GM19328 (cell line): Measurements from ENCODE around the gene NFIC.

ENCODE experiments used
- ATAC-seq: cut with Tn5 transposase; IDR thresholded peaks from one replicate; pipeline ENCODE4 v1.9.1; 2021; ENCODE audit warnings: mild to moderate bottlenecking, moderate library complexity; ENCODE audit not compliant: unreplicated experiment

NFIC gene

DNA sequence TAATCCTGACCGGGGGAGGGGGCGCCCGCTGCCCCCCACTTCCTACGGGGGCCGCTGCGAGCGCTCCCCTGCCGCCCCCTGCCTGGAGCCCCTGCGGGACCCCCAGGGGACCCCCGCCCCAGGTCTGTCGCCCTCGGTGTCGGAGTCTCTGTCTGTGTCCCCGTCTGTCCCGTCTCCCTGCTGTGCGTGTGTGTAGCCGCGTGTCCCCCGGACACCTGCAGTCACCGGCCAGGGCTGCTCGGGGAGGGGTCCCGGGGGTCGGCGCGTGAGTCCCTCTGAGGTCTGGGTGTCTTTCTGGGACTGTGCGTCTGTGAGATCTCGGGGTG, 7.7 kb upstream of the NFIC start:
- ATAC-seq = no peak

DNA sequence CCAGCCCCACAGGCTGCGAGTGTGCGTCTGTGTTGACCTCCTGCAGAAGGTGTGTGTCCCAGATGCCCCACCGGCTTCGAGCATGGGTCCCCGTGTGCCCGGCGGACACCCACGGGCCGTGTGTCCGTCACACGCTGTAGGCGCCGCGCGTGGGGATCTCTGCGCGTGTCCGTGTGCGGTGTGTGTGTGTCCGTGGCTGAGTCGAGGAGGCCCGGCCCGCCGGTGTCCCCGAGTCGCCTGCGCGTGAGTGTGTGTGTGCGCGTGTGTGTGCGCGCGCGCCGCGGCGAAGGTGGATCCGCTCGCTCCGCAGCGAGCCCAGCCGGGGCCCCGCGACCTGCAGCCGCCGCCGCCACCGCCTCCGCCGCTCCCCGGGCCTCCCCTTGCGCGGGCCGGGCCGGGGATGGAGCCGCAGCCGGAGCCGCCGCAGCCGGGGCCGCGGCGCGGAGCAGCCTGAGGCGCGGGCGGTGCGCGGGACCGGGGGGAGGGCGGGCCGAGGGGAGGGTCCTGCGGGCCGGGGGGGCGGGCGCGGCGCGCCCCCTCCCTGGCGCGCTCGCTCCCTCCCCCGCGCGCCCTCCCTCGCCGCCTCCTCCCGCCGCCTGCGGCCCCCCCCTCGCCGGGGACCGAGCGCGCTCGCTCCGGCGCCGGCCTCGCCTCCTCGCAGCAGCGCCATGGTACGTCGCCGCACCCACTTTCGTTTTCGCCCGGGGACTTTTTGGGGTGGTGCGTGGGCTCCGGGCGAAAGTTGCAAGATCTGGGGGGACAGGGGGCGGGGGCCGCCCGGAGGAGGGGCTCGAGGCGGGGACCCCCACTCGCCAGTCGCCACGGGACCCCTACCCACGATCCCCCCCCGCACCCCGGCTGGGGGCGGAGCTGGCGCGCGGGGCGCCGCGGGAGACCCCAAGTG, 7.1 kb upstream of the NFIC start:
- no peak for ATAC-seq

DNA sequence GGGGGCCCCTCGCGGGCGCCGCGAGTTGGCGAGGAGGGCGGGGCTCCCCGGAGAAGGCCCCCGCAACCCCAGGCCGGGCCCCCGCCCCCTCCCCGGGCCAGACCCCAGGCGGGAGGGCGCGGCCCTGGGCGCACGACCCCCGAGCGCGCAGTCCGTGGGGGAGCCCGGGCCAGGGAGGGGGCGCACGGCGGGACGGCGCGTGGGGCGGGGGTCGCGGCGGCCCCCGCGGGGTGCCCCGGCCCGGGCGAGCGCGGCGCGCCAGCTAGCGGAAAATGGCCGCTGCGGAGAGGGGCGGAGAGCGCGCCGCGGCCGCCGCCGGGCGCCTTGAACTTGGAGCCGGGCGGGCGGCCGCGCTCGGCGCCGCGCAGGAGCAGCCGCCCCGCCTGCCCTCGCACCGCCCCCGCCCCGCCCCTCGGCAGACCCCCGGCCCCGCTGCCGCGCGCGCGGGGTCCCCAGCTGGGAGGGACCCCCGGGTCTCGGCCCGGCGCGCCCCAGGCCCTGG, 6.4 kb upstream of the NFIC start:
- ATAC-seq = no peak

DNA sequence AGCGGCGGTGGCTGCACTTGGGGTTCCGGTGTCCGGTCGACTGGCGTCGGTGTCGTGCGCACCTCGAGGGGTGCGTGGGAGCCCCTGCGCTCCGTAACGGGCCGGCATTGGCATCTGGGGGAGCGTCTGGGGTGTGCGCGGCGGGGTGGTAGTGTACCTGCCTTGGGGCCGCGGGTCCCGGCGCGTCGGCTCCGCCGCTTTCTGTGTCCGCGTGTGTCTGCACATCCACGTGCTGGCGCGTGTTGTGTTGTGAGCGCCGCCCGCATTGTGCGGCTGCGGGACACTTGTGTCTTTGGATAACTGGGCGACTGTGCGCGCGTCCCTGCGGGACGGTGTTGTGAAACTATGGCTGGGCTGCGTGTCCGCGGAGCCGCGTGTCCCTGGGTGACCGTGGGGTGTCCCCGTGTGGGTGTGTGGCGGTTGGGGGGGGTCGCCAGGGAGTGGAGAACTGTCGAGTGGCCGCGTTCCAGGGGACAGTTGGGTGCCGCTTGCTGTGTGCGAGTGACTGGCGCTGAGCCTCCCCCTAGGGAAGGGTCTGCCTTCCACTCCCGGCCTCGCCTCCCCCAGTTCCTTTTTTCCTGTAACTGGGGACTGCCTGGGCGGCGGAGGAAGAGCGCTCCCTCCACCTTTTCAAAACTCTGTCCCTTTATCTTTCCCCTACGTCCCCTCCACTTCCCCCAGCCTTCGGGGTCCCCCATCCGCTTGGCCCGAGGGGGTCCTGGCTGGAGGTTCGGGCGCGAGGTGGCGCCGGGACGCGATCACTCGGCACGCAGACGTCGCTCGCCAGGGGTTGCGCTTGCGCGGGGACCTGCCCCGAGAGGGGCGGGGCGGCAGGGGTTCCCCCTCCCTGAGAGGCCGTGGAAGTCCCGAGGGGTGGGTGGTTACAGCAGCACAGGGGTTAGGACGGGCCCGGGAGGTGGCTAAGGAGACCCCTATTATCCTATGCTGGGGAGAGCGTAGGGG, 5.7 kb upstream of the NFIC start:
- no peak for ATAC-seq

DNA sequence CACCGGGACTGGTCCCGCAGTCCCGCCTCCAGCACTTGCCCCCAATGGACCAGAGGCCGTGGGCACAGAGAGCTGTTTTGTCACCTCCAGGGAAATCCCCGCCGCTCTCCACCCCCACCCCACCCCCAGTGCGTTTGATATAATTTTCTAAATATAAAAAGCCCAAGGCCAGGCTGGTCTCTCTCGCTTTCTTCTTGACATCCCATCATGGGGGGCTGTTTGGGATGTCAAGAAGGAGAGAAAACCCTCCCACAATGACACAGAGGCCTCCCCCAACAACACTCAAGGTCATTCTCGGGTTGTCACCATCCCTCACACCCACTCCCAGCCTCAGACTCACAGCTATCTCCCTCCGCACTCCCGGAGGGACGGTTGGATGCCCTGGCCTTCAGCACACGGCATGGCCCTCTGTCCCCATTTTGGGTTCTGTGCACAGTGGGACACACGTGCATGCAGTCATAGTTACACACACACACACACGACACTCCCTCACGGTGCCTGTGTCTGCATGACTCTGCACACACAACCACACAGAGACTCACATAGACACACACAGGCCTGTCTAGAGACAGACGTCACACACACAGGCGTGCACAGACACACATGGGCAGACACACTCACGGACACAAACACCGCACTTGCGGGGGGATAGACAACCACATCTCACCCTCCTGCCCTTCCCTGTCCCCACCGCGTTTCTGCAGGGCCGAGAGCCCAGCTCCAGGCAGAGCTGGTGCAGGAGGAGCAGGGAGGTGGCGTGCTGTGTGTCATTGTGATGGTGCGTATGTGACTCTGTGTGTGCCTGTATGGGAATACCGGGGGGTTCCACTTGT, 4.8 kb upstream of the NFIC start:
- no peak for ATAC-seq

DNA sequence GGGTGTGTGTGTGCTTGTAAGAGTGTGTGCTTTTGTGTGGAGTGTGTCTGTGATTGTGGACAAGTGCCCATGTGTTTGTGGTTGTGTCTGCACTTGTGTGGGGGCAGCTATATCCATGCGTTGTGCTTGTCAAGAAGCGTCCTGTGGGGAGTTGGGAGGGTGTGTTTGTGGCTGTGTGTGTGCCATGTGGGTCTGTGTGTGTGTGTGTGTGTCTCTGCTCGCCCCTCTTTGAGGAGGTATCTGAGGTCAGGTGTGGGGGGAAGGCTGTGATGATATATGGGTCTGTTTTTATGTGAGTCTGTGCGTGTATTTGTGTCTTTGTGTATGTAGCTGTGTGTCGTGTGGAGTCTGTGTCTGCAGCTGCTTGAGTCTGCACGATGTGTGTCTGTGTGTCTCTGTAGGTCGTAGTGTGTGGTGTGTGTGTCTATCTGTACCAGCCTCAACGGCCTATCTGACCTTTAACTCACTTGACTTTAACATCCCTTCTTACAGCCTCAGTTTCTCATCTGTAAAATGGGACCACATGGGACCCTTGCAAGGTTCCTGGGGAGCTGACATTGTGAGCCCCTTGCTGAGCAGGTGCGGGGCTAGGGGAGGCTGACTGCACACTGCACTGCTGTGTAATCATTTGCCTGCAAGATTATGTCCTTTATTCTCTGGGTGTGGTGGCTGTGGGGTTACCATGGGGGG, 4.0 kb upstream of the NFIC start:
- no peak for ATAC-seq

DNA sequence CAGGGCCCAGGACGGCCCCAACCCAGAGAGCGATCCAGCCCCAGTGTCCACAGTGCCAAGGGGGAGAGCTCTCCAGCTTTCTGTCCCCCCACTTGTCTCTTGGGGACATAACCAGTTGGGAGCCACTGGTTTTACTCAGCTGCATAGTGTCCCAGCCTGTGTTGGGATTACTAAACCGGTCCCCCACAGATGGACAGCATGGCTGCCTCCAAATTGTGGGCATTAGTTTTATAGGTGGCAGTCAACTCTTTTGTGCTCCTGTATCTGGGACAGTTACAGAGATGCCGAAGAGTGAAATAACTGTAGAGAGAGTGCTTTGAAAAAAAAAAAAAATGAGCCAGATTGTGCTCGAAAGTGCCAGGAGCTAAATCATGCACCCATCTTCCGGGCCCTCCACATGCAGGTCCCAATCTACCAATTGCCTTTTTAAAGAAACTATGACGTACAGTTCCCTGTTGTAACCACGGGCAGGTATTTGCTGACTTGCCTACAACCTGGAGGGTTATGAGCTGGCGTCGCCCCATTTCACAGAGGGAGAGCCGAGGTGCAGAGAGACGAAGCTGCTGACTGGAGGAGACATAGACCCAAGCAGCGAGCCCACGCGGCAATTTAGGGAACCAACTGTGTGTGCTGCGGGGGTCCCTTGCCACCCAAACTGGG, 2.4 kb upstream of the NFIC start:
- ATAC-seq = no peak

DNA sequence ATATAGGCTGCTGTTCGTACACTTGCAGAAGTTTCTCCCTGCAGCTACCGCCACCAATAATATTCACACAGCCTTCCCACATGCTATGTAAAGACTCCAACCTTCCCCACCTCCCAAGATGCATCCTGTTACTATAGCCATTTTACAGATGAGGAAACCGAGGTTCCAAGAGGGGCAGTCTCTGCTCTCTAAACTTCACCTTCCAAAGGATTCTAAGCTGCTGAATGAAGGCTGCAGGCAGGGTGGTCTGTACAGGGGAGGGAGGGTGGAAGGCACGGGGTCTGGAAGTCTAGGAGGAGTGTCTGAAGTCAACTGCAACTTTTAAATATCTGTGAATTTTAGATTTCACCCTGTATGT, 1.9 kb upstream of the NFIC start:
- no peak for ATAC-seq

DNA sequence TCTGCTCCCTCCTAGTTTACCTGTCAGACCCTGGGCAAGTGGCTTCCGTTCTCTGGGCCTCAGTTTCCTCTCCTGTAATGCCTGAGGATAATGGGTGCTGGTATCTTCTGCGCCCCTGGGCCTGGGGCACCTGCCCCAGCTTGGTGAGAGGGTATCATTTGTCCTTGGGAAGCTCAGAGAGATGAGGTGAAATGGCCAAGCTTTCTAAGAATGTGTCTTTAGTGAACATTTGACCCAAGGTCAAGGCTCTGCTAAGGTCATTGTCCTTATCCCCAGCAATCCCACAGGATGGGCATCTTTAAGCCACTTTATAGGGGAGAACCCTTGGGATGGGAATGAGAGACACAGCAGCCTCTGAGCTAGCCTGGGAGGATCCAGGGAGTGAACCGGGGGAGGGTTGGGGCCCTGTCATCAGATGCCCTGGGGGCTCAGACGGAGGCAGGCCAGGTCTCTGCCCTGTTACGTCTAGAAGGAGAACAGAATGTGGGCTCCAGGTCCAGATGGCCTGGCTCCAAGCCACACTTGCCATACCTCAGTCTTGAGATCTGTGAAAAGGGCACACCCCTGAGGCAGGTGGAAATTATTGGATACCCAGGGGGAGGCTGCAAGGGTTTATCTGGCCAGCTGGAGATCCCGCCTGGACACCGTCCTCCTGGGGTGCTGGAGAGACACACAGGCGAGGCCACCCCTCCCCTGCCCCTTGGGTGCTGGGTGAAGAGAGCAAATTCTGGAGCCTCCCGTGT, 1.1 kb upstream of the NFIC start:
- ATAC-seq = no peak

DNA sequence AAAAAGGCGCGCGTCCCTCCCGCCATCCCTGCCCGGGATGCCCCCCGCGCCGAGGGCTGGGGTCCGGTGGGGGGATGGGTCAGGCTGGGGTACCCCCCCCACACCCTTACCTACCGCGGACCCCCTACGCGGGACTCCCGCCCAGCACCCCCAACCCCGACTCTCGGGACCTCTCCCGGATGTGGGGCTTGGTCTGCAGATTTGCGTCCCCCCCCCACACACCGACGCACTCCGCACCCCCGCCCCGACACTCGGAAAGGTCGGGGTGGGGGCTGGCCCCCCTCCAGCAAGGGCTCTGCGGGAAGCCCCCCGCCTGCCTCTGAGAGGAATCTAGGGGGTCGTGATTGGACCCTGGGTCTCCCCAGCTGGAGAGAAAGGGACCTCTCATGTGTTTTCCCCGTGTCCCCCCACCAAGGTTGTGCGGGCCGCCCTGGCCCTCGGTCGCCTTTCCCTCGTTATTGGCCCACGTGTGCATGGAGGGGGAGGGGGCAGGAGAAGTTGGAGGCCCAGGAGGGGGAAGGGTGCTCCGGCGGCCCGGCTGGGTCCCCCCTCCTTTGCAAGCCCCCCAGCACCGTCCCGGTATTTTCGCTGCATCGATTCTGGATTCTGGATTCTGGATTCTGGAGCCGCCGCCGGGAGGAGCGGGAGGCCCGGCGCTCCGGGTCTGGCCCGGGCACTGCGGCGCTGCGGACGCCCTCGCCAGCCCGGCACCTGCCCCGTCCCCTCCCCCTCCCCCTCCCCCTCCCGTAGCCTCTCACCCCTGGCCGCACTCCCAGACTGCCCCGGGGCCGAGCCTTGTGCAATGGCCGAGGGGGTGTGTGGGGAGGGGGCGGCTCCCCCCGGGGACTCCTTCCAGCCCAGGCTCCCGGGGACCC, 607 bp downstream of the NFIC start:
- no peak for ATAC-seq

DNA sequence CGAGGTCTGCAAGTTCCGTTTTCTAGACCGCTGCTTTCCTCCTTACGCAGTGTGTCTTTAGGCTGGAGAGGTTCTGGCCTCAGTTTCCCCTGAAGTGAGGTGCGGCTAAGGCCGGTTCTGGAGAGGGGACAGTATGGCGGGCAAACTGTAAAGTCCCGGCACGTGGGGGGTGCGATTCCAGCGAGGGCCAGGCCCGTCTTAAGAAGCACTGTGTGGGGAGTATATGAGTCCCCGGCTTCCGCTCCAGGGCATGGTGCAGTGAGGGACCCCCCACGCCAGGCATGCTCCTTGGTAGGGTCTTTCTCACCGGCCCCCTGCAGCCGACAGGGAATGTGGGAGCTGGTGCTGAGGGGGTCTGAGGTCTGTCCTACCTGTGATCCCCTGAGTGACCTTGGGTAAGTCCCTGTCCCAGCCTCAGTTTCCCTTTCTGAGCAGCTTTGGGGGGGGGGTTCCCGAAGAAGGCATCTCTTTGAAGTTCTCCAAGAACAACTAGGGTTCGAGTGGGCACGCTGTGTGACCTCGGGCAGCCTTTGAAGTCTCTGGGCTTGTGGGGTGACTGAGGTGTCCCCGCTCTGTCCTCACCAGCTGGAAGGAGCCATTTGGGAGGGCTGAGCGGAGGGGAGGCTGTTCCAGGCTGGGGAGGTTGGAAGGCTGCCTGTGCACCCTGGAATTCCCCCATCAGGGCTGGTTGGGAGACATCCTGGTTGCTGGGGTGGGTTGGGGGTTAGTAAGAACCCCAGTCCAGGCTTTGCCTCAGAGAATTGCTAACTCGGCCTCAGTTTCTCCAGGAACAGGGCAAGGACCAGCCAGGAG, 1.5 kb downstream of the NFIC start:
- no peak for ATAC-seq

DNA sequence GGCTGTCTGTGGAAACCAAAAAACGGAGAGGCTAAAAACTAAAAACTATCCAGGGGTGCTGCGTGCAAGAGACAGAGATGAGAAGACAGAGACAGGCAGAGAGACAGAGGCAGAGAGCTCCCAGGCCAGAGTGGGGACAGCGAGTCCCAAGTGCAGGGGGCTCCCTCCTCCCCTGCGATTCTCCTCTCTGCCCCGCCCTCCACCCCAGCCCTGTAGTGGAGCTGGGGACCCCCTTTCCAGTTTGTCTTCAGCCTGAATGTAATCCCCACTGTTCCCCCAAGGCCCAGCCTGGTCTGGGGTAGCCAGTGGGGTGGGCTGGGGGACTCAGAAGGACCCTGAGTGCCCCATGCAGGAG, 2.0 kb downstream of the NFIC start:
- no peak for ATAC-seq

DNA sequence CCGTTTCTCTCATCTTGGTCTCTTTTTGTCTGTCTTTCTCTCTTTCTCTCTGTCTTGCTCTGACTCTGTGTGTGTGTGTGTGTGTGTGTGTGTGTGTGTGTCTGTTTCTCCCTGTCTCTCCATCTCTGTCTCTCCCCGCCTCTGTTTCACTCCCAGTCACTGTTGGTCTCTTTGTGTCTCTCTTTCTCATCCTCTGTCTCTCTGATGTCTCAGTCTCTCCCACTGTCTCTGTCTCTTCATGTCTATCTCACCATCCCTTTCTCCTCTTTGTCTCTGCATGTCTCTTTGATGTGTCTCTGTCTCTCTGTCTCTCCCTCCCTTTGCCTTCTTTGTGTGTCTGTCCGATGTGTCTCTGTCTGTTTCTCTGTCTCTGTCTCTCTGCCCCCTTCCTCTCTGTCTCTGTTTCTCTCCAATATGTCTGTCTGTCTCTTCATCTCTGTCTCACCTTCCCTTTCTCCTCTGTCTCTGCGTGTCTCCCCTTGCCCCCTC, 2.5 kb downstream of the NFIC start:
- no peak for ATAC-seq

DNA sequence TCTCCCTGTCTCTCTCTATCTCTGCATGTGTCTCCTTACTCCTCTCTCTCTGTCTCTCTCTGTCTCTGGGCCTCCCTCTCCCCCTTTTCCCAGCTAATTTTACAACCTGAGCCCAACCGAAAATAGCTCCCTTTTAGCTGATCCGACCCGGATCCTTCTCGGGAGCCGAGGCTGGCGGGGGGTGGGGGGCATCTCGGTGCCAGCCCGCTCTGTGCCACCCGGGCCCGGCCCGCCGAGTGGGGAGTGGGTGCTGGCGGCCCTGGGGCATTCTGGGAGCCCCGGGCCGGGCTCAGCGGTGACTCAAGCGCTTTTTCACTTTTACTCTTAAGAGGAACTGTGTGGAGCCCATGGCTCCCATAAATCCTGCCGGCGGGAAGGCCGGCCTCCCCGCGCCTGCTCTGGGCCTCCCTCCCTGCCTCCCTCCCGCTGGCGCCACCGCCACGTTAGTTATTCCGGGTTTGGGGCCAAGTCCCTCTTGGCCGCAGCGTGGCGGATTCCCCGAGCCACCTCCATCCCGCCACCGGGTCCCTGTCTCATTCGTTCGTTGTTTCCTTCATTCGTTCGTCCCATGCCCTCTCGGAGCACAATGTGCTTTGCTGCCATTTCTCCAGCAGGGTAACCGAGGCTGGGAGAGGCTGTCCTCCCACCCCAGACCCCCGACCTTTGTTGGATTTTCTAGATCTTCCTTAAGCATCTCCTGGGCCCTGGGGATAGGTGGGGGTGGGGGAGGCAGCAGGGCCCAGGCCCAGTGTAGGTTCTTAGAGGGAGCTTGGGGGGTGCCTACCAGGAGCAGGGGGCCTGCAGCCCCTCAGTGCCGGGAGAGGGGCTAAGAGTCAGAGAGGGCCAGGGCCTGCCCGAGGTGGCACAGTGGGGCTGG, 3.2 kb downstream of the NFIC start:
- ATAC-seq = no peak

DNA sequence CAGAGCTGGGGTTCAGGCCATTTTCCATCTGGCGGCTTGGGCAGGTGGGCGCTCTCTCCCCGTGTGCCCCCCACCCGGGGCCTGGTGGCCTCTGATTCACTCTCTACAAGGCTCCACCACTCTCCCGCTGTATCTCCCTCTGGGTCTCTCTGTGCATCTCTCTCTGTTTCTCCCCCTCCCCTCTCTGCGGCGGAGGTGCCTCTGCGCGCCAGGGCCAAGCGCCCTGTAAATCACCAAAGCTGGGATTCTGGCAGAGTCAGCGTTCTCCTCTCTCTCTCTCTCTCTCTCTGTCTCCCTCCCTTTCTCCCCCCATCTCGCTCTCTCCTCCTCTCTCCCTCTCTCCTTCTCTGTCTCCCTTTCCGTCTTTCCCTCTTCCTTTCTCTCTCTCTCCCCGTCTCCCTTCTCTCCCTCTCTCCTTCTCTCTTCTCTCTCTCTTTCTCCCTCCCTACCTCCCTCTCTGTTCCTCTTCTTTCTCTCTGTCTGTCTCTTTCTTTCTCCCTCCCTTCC, 3.9 kb downstream of the NFIC start:
- no peak for ATAC-seq
